ENCODE measurements around the gene DNAJC22. TPM values are rescaled to one million over a fixed set of nuclear protein-coding genes. Genes with fewer than 3 reads are reported as not detected.
A peak's percentile ranks its signal among the peaks of the same experiment; 100 is the strongest.

The DNAJC22 gene
- total RNA-seq (2022) (40.6 and 47.7 TPM in 2 replicates), Bru-seq, nascent RNA (percentile 88 among the genes with signal in this experiment), BruChase-seq, experiment 1, labeled RNA remaining after a 2-hour chase (percentile 96 among the genes with signal in this experiment), BruChase-seq, experiment 2, labeled RNA remaining after a 6-hour chase (percentile 97 among the genes with signal in this experiment)
- long read RNA-seq, partial matches to known transcripts = 27 of 35 reads
- long read RNA-seq, other reads (novel, unspliced or antisense) = 7 of 35 reads

- DNase-seq = peak; percentile 61 to 63
- no peaks in the 10 kb centered on the region for H3K27me3 ChIP-seq (replicated peaks; ENCODE audit: control insufficient read depth, insufficient read depth, low read length)
Measured at GRCh38 chr12:49346659-49347310, at the start of gene DNAJC22. Gene DNAJC22 (plus strand): TSS chr12:49346888. CDS start chr12:49348873, 1,985 bp downstream.

GRCh38 chr12:49297695-49298060 lies 49.0 kb upstream of the DNAJC22 start:
- H3K36me3 ChIP-seq (ENCODE audit: control insufficient read depth, insufficient read depth, low read length) = no peaks in the 10 kb centered on the region
- H3K4me1 ChIP-seq = 0 out of 2 replicates have a peak, but pooled peaks cover 10% of the 10 kb centered on the region
- Mint-ChIP-seq H3K9me3 (ENCODE audit: unreplicated experiment) (no peaks in the 10 kb centered on the region), H3K4me1 (ENCODE audit: low read depth, unreplicated experiment) (peaks cover 23% of the 10 kb centered on the region), H3K27ac (ENCODE audit: unreplicated experiment) (no peak overlapping the region), H3K4me3 (ENCODE audit: unreplicated experiment) (peak overlapping the region; percentile 79), H3K27me3 (ENCODE audit: insufficient read depth, unreplicated experiment) (peaks cover 2% of the 10 kb centered on the region), H3K36me3 (ENCODE audit: insufficient read depth, unreplicated experiment) (no peaks in the 10 kb centered on the region)
- intact Hi-C loops (cut with micrococcal nuclease; ENCODE audit: unreplicated experiment) = loop anchor here (1.0 to 2.0 kb wide), 4 partner anchors 9 to 49 kb away; partner anchors contain the start of genes DNAJC22, TROAP and TUBA1C
- peak overlapping the region; percentile 69 for H3K4me3 ChIP-seq (ENCODE audit: low read depth, low read length)
- ChIA-PET CTCF (interaction anchor here (0.5 to 3.1 kb wide), 32 partner anchors 8 to 787 kb away, joined by 3 to 48 read pairs (median 5); partner anchors contain the start of genes C1QL4, DNAJC22, RHEBL1 and SMARCD1), POLR2A (interaction anchor here (1.1 to 1.3 kb wide), 4 partner anchors 25 to 444 kb away, joined by 4 to 20 read pairs (median 8); partner anchors contain the start of genes SPATS2, TMBIM6 and TROAP)
- no peak for DNase-seq
- no peaks in the 10 kb centered on the region for H3K27me3 ChIP-seq (replicated peaks; ENCODE audit: control insufficient read depth, insufficient read depth, low read length)
- no peaks in the 10 kb centered on the region for H3K9me3 ChIP-seq
- TF ChIP-seq CTCF (IDR thresholded peaks at IDR 0.05; ENCODE audit: insufficient read depth in 1 of 2, low read depth in 1 of 2, low read length in 1 of 2, severe bottlenecking in 1 of 2, unreplicated experiment in 1 of 2) = no peak
- BruUV-seq (replicated peaks) = no TSS peak

More at GRCh38 chr12:49346659-49347310, at the start of gene DNAJC22:
- Histone ChIP-seq H3K9me3 (no peaks in the 10 kb centered on the region), H3K36me3 (ENCODE audit: control insufficient read depth, insufficient read depth, low read length) (peaks cover 4% of the 10 kb centered on the region), H3K4me3 (ENCODE audit: low read depth, low read length) (peak within 1 kb of the TSS; percentile 43), H3K4me1 (peaks cover 16% of the 10 kb centered on the region)
- peak in 1 of 2 experiments; percentile 0 for TF ChIP-seq CTCF (IDR thresholded peaks at IDR 0.05; ENCODE audit: insufficient read depth in 1 of 2, low read depth in 1 of 2, low read length in 1 of 2, severe bottlenecking in 1 of 2, unreplicated experiment in 1 of 2)
- H3K27me3 Mint-ChIP-seq (ENCODE audit: insufficient read depth, unreplicated experiment) = no peaks in the 10 kb centered on the region
- H3K27ac Mint-ChIP-seq (ENCODE audit: unreplicated experiment) = peak within 1 kb of the TSS; percentile 98
- no TSS peak for BruUV-seq (replicated peaks)
- POLR2A ChIA-PET = interaction anchor here (0.5 to 2.7 kb wide), 6 partner anchors 10 to 213 kb away, joined by 3 to 30 read pairs (median 8); partner anchors contain the start of genes SPATS2 and TROAP
- CTCF ChIA-PET = interaction anchor here (0.5 to 3.5 kb wide), 27 partner anchors 9 to 389 kb away, joined by 3 to 153 read pairs (median 5); partner anchors contain the start of genes ARF3, C1QL4, KCNH3 and PRPH
- peaks cover 14% of the 10 kb centered on the region for H3K4me1 Mint-ChIP-seq (ENCODE audit: low read depth, unreplicated experiment)
- H3K36me3 Mint-ChIP-seq (ENCODE audit: insufficient read depth, unreplicated experiment) = peaks cover 26% of the 10 kb centered on the region
- H3K9me3 Mint-ChIP-seq (ENCODE audit: unreplicated experiment) = no peaks in the 10 kb centered on the region
- intact Hi-C loops (cut with micrococcal nuclease; ENCODE audit: unreplicated experiment) = loop anchor here (1.0 to 2.0 kb wide), 3 partner anchors 15 to 58 kb away; no protein-coding TSS in a partner anchor
- peak within 1 kb of the TSS; percentile 90 for H3K4me3 Mint-ChIP-seq (ENCODE audit: unreplicated experiment)

GRCh38 chr12:49298160-49298559 lies 48.5 kb upstream of the DNAJC22 start:
- H3K27me3 Mint-ChIP-seq (ENCODE audit: insufficient read depth, unreplicated experiment) = peaks cover 5% of the 10 kb centered on the region
- H3K4me3 ChIP-seq (ENCODE audit: low read depth, low read length) = no peak overlapping the region
- ChIA-PET POLR2A (no interaction called here), CTCF (interaction anchor here (0.6 to 3.0 kb wide), 8 partner anchors 10 to 60 kb away, joined by 3 to 41 read pairs (median 6); partner anchors contain the start of genes C1QL4 and DNAJC22)
- intact Hi-C loops (cut with micrococcal nuclease; ENCODE audit: unreplicated experiment) = no loop called here
- no peak for DNase-seq
- no peaks in the 10 kb centered on the region for H3K9me3 ChIP-seq
- H3K4me1 Mint-ChIP-seq (ENCODE audit: low read depth, unreplicated experiment) = peaks cover 23% of the 10 kb centered on the region
- H3K4me3 Mint-ChIP-seq (ENCODE audit: unreplicated experiment) = peak overlapping the region; percentile 79
- BruUV-seq (replicated peaks) = no TSS peak
- H3K27me3 ChIP-seq (replicated peaks; ENCODE audit: control insufficient read depth, insufficient read depth, low read length) = no peaks in the 10 kb centered on the region
- peak in 1 of 2 experiments; percentile 23 for TF ChIP-seq CTCF (IDR thresholded peaks at IDR 0.05; ENCODE audit: insufficient read depth in 1 of 2, low read depth in 1 of 2, low read length in 1 of 2, severe bottlenecking in 1 of 2, unreplicated experiment in 1 of 2)
- H3K9me3 Mint-ChIP-seq (ENCODE audit: unreplicated experiment) = no peaks in the 10 kb centered on the region
- no peak overlapping the region for H3K27ac Mint-ChIP-seq (ENCODE audit: unreplicated experiment)
- H3K36me3 Mint-ChIP-seq (ENCODE audit: insufficient read depth, unreplicated experiment) = no peaks in the 10 kb centered on the region
- H3K4me1 ChIP-seq = 0 out of 2 replicates have a peak, but pooled peaks cover 10% of the 10 kb centered on the region
- no peaks in the 10 kb centered on the region for H3K36me3 ChIP-seq (ENCODE audit: control insufficient read depth, insufficient read depth, low read length)

All from Caco-2 (cell line).